HG03159 (cell line): ENCODE results near the gene PCDH1.

ENCODE experiments used
- ATAC-seq: cut with Tn5 transposase; IDR thresholded peaks from one replicate; pipeline ENCODE4 v1.9.1; 2021; ENCODE audit warnings: mild to moderate bottlenecking, moderate library complexity; ENCODE audit not compliant: unreplicated experiment

PCDH1 gene

DNA sequence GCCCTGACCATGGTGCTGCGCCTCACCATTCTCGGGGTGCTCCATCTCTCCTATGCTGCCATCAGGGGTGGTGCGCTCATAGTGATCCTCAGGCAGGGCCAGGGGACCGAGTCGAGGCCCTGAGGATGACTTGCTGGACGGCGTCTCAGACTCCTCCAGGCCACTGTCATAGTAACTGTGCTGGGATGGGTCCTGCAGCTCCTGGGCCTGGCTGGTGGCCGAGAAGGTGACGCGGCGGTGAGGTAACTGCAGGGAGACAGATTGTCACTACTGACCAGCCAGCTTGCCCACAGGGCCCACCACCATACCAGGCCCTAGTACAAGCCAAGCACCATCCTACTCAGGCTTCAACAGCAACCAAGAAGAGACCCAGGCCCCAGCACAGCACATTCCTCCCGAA lies 21.0 kb downstream of the PCDH1 start:
- ATAC-seq = no peak

GRCh38 chr5:141856037-141856790 lies 22.0 kb downstream of the PCDH1 start:
- no peak for ATAC-seq

DNA sequence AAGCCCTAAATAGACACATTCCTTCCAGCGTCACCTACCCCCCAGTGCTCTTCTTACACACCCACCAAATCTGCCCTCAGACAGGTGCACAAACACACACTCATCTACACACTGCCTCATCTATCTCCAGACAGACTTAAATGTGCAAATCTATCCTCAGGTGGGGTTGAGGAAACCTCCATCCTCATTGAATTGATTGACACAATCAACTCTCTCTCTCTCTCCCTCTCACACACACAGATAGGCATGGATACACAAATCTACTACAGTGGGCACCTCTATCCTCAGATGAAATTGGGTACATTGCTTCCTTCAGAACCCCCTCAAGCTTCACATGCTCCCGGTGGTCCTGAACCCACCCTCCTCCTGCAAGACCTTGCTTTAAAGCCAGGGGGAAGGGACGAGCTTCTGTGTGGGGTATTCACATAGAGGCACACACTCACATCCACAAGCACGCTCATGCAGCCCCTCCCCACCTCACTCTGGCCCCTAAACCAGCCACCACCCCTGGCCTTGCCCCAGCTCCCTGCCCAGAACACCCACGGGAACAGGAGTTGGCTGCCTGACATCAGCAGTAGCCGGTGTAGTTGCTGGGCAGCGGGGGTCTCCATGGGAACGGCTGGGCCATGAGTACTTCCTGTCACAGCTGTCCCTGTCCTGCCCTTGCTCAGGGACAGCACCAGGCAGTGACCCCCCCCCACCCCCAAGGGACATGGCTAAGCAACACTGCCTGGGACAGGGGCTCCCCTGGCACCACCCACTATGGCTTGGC lies 22.8 kb downstream of the PCDH1 start:
- no peak for ATAC-seq

- no peak for ATAC-seq
Measured at GRCh38 chr5:141853895-141854626, 24.1 kb downstream of the PCDH1 start.

DNA sequence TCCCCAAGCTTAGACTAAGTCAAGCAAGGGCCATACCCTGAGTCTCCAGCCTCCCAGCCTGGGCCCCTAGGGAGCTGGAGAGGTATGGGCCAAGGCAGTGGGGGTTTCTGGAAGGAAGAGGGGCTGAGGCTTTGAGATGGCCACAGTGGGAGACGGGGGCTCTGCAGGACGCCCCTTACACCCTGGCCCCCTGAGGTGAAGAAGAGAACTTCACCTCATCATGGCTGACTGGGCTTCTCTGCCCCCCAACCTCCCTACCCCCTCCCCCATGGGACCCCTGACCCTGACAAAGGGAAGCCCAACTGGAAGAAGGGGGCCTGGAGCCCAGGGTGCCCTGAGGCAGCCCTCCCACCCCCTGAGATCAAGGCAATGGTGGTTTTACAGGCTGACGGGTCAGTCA lies 25.8 kb downstream of the PCDH1 start:
- no peak for ATAC-seq

- ATAC-seq = no peak
Measured at GRCh38 chr5:141851195-141851874, 26.9 kb downstream of the PCDH1 start.

GRCh38 chr5:141850786-141851185 lies 27.4 kb downstream of the PCDH1 start:
- ATAC-seq = no peak

GRCh38 chr5:141850244-141850768 lies 27.9 kb downstream of the PCDH1 start:
- peak; percentile 16 for ATAC-seq

DNA sequence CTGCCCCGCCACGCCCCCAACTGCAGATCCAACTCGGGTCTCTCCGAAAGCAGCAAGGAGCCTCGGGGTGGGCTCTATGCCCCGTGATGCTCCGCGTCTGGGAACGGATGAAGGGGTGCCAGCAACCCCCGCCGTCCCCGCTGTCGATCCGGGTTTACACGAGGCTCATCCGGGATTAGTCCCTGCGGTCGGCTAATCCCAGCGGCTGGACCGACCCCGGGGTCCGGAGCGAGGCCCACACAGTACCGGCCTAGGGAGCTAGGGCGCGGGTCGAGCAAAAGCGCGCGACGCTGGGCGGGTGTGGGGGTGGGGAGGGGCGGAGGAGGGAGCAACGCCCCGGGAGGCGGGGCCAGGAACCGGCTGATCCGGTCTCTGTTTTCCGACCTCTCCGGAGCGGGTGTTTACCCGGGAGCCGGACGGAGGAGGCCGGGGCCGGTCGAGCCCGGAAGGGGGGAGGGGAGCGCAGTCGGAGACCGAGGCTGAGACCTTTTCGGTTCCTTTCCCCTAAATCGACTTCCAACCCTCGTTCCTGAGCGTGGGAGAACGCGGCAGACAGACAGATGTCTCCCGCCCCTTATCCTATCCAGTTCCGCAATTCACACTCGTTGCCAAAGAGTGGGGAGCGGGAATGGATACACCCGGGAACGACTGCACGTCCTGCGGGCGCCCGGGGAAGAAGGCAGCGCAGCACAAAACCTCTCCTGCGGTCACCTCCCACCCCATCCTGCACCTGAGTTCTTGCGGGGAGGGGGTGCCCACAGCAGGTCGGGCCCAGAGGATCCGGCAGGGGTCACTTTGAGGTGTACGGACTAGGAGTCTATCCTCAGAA lies 28.6 kb downstream of the PCDH1 start:
- peak; percentile 59 for ATAC-seq

DNA sequence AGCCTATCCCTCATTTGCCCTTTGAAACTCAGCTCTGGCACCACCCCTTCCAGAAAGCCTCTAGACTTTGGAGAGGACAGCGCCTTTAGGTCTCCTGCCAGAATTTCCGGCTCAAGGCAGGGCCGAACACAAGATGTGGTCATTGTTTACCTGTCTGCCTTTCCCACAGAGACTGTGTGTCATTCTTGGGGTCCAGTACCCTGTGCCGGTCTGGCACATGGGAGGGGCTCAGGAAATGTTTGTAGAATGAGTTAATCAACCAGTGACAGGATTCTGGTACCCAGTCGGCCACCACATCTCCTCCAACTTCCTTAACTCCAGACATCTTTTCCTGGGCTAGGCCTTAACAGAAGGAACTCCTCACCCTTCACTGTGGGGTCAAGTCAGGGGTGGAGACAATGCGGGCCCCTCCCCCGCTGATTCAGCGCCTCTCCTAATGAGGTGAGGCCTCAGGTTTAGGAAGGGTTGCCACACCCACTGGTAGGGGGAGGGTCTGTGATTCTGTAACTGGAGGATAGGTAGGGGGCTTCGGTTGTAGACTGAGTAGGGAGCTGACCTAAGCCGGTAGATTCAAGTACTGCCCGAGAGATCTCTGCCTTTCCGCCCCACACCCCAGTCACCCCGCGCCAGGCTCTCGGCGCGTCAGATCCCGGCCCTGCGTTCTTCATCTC lies 29.3 kb downstream of the PCDH1 start:
- ATAC-seq = peak; percentile 10

GRCh38 chr5:141846031-141846430 lies 32.2 kb downstream of the PCDH1 start:
- ATAC-seq = no peak

DNA sequence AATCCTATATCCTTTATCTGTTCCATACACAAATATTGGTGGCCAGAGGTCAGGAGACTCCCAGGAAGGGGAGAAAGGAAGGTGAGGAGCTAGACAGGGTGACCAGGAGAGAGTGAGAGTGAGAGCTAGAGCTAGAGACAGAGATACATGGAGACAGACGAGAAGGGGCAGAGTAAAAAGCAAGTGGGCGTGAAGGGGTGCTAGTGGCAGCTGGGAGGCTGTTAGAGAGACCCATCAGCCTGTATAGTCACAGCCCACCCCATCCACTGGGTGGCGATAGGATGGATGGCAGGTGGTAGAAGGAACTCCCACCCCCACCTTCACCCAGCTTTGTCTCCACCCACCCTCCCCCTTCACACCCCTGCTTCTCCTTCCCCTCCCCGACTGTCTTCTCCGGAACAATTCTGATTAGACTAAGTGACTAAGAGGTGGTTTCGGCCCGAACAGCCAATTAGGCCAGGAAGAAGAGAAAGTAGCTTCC lies 32.8 kb downstream of the PCDH1 start:
- ATAC-seq = no peak

DNA sequence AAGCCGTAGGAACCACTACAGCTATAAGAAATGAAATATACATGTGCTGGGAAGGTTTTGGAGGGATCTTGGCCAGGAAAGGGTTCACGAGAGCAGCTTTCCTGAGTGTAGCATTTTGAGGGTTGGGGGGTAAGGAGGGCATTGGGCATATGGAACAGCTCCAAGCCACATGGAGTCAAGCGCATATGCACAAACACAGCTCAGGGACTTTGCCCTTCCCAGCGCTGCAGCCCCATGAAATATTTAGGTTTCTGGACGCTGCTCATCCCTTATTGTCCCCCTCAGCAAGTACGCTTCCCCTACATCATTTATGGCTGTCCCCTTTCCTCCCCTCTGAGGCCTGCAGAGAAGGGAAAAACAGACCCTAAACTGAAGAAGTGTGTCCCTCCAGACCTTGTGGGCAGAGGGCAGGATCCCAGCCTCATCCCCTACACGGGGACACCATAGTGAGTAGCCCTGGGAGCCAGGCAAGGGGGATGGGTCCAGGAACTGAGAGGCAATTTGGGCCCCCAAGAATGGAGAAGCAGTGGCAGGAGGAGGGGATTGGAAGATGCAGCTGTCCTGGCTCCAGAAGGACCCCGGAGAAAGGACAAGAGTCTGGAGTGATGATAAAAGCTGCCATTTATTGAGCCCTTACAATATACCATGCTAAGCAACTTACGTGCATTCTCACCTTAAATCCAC lies 33.7 kb downstream of the PCDH1 start:
- no peak for ATAC-seq

- no peak for ATAC-seq
Measured at GRCh38 chr5:141843156-141843927, 34.9 kb downstream of the PCDH1 start.

- no peak for ATAC-seq
Measured at GRCh38 chr5:141841378-141842180, 36.6 kb downstream of the PCDH1 start.

DNA sequence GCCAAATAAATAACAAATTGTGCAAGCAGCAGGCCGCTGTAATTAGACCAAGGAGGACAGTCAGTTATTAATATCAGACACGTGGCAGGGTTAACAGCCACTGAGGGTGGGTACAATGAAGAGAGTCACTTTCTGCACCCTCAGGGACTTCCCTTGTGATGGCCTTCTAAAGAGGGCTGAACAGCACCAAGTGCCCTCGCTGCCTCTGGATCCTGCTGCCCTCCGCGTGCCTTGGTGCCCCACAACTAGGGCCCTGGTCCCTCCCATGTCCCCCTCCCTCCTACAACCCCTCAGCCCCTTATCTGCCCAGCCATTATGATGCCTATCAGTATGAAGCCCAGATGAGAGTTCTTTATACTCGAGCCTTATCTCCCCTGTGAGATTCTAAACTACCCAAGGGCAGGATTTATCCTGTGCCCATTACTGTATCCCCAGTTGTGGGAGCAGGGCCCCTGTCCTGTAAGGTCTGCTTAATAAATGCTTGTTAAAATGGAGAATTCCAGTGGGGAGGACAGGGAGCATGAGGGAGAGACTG lies 37.3 kb downstream of the PCDH1 start:
- ATAC-seq = no peak

DNA sequence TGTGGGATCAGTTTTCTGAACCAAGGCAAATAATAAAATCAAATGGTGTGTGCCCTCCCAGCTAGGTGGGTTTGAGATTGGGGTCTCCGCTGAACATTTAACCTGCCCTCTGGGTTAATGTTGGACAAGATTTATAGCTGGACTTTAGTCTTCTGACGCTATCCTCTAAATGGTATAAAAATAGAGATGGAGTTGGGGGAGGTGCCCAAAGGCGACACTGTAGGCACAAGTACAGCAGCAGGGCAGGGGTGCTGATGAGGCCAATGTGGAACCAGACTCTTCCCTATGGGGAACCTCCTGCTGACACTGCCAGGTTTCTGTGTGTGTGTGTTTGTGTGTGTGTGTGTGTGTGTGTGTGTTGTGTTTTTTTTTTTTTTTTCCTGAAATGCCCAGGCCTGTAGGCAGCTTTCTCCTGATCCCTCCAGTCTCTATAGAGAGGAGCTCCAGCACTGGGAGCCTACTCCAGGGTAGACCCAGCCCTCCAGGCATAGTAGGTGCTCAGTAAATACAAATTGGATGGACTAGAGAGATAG lies 37.9 kb downstream of the PCDH1 start:
- ATAC-seq = no peak
